GF-D8 (cell line): ENCODE results near the gene BRD8.
"Not testable (repeated sequence)": the region's sequence is repeated elsewhere in the genome, so short reads cannot be mapped to it uniquely, and the experiment has no call there.

Experiments used
- DNase-seq: peaks from one replicate; lab custom pipeline; 2025; lab: John Stamatoyannopoulos, UW

The BRD8 gene, protein sequence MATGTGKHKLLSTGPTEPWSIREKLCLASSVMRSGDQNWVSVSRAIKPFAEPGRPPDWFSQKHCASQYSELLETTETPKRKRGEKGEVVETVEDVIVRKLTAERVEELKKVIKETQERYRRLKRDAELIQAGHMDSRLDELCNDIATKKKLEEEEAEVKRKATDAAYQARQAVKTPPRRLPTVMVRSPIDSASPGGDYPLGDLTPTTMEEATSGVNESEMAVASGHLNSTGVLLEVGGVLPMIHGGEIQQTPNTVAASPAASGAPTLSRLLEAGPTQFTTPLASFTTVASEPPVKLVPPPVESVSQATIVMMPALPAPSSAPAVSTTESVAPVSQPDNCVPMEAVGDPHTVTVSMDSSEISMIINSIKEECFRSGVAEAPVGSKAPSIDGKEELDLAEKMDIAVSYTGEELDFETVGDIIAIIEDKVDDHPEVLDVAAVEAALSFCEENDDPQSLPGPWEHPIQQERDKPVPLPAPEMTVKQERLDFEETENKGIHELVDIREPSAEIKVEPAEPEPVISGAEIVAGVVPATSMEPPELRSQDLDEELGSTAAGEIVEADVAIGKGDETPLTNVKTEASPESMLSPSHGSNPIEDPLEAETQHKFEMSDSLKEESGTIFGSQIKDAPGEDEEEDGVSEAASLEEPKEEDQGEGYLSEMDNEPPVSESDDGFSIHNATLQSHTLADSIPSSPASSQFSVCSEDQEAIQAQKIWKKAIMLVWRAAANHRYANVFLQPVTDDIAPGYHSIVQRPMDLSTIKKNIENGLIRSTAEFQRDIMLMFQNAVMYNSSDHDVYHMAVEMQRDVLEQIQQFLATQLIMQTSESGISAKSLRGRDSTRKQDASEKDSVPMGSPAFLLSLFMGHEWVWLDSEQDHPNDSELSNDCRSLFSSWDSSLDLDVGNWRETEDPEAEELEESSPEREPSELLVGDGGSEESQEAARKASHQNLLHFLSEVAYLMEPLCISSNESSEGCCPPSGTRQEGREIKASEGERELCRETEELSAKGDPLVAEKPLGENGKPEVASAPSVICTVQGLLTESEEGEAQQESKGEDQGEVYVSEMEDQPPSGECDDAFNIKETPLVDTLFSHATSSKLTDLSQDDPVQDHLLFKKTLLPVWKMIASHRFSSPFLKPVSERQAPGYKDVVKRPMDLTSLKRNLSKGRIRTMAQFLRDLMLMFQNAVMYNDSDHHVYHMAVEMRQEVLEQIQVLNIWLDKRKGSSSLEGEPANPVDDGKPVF

DNA sequence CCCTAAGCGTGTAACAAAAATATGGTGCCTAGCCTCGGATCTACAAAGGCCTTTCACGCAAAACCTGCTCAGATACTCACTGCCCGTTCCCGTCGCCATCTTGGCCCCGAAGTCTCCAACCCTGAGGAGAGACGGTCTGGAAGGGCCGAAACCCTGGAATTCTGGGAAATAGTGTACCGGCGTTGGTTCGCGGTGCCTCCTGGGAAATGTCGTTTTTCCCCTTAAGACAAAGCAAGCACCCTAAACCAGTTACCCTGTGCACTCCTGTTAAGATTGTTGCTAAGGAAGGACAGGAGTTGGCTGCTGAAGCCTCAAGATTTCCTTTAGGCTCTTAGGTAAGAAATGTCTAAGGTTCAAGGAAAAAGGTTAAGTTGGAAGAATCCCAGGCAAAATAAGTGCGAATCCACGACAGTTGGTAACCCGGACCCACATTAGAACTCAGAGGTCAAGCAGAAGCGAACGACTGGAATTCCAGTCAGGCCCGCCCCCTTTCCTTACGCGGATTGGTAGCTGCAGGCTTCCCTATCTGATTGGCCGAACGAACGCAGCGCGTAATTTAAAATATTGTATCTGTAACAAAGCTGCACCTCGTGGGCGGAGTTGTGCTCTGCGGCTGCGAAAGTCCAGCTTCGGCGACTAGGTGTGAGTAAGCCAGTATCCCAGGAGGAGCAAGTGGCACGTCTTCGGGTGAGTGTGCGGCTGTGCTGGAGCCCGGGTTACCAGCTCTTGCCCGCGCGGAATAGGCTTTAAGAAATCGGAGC is at the start of gene BRD8, which contains the start of gene KIF20A:
BRD8 (minus strand) TSS at position 115 of the 761 bp plus-strand sequence; CDS start at position 99, 16 bp downstream.
KIF20A (plus strand) TSS at position 597 of the 761 bp plus-strand sequence. CDS start 569 bp downstream, outside the sequence.
- DNase-seq, result peak; percentile 80

DNA sequence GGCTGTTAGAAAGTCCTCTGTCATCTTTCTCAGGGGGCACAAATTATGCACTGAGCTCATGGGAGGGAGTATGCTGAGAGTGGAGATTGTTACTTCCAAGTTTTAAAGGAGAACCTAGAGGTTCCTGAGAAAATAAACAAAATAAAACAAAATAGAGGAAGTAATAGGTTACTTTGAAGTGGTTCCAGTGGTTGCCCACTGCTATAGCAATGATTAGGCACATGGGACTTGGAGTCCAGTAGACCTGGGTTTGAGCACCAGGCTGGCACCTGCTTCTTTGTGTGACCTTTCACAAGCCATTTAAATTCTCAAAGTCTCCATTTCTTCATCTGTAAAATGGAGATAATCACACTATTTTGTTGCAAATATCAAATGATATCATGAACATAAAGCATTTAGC is 48.5 kb upstream of the BRD8 start:
- no peak for DNase-seq

DNA sequence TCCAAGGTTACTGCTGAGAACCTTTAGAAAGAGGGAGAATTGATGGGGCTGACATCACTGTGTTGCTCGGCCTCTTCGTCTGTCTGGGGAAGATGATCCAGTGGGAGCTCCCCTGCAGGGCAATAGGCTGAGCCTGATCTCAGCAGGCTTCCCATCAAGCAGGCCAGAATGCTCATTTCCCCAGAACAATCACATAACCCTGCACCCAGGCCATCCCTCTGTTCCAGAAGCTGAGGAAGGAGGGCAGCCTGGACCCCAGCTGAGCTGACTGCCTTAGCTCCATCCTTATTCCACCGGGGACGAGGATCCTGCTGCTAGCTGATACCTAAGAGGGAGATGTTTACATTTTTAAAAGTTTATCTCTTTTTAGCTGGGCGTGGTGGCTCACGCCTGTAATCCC is 46.3 kb upstream of the BRD8 start:
- no peak for DNase-seq

DNA sequence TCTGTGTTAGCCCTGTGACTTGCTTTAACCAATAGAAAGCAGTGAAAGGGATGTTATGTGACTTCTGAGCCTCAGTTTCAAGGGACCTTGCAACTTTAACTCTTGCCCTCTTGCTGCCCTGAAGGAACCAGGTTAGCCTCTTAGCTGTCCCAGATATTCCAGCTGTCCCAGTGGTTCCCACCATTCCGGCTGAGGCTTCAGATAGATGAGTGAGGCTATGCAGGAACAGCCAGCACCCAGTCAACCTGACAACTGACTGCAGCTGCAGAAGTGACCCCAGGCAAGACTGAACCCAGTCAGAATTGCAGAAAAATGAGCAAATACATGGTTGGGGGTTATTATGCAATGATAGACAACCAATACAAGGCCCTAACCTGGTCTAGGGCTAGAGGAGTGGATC is 45.1 kb upstream of the BRD8 start:
- DNase-seq, result no peak

DNA sequence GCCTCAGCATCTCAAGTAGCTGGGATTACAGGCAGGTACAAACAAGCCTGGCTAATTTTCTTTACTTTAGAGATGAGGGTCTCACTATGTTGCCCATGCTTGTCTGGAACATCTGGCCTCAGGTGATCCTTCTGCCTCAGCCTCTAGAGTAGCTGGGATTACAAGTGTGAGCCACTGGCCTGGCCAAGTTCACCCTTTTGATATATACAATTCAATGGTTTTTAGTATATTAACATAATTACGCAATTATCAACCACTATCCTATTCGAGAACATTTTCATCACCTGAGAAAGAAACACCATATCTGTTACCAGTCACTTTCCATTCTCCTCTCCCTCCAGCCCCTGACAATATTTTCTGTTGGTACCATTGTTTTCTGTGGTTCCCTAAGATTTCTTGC is 38.4 kb upstream of the BRD8 start:
- DNase-seq, result no peak

DNA sequence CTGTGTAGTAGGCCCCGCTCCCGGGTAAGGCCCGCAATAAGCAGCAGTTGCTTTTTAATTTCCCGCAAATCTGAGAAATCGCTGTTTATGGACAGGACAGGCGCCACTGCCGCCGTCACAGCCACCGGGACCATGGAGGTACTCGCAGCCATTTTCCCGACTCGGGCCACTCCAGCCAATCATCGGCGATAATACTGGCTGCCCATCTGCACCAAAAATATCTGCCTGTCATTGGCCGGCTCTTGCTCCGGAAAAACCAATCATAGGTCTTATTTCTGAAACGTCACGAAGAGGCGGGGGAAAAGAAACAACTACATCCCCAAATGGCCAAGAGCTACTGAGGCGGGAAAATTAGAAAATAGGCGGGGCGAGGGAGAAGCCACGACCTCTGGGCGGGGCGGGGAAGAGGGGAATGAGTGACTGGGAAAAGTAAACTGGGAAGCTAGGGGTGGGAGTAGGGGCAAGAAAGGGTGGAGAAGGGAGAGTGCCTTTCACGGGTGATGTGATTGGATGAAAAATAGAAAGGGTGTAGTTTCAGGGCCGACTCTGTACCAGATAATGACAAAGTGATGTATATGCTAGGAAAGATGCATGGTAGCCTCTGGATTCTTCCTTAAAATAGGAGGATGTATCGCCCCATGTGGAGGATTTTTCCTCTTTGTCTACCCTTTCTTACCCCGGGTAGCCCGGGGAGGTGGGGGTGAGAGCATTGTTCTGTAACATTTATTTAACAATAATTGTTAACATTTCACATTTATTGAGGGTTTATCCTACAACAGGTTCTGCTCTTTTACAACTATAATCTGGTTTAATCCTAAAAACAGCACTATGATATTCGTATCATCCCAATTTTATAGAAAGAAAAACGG is 35.0 kb upstream of the BRD8 start, which contains the start of gene CDC23:
CDC23 (minus strand) TSS at position 163 of the 869 bp plus-strand sequence; CDS start at position 152, 11 bp downstream.
- peak; percentile 86 for DNase-seq

DNA sequence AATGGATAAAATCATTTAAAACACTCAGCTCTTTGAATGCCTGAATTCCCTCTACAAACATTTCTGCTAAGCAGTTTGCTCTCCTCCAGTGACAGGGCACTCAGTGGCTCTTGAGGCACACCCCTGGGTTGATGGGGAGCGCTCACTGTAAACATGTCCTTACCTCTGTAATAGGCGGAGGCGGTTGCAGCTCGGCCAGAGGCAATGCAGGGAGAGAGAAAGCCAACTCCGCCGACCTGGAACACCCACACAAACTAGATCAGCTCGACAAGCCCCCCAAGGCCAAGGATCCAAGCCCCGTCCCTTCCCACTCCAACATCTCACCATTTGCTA is 34.4 kb upstream of the BRD8 start:
- no peak for DNase-seq

DNA sequence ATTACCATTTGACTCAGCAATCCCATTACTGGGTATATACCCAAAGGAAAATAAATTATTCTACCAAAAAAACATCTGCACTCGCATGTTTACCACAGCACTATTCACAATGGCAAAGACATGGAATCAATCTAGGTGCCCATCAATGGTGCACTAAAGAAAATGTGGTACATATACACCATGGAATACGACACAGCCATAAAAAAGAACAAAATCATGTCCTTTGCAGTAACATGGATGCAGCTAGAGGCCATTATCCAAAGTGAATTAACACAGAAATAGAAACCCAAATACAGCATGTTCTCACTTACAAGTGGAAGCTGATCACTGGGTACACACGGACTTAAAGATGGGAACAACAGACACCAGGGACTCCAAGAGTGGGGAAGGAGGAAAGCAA is 32.6 kb upstream of the BRD8 start:
- no peak for DNase-seq

DNA sequence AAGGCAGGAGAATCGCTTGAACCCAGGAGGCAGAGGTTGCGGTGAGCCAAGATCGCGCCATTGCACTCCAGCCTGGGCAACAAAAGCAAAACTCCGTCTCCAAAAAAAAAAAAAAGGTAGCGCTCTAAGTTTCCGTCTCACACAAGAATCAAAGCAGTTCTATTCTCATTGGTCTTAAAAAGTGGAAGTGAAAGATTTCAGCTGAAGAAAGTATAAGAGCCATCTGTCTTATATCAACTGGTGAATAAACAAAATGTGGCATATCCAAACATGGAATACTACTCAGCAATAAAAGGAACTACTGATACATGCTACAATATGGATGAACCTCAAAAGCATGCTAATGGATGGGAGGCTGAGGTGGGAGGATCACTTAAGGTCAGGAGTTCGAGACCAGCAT is 15.4 kb upstream of the BRD8 start:
- DNase-seq, result not testable (repeated sequence)

DNA sequence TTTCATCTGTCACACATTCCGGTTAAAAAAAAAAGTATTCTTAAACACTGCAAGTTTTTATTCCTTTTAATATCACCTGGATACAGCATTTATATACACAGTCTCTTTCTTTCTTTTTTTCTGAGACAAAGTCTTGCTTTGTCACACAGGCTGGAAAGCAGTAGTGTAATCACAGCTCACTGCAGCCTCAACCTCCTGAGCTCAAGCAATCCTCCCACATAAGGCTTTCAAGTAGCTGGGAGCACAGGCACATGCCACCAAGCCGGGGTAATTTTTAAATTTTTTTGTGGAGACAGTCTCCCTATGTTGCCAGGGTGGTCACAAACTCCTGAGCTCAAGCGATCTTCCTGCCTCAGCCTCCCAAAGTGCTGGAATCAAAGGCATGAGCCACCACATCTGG is 14.4 kb upstream of the BRD8 start:
- no peak for DNase-seq

DNA sequence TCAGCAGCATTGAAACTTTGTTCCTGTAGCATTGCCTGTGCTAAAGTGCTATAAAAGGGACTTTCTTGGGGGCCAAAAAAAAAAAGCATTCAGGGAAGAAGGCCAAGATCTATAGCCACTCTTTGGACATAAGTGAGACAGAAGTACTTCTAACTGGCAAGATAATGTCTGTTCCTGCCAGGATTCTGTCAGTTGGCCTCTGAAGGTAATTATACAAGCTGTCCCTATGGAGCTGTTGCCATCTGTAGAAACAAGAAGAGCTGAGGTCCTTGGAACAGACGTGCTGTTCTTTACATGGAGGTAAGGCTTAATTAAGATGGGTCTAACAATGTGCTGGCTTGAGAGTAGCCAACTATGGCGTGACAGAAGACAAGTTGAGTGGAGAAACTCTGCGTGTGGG is 10.2 kb upstream of the BRD8 start:
- DNase-seq, result no peak

DNA sequence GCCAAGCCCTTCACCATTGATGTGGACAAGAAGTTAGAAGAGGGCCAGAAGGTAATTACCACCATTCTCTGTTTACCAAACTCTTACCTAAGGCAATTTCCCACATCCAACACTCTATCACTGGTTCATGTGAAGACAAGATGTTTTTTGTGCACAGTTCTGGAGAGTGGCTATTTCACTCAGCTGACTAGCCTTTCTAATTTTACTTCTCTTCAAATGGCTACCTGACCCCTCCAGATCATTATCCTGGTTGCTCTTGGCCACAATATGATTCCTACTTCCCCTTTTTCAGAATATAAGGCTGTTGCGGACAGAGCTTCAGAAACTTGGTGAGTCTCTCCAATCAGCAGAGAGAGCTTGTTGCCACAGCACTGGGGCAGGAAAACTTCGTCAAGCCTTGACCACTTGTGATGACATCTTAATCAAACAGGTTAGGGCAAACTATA is 7.6 kb upstream of the BRD8 start:
- DNase-seq, result peak; percentile 66

DNA sequence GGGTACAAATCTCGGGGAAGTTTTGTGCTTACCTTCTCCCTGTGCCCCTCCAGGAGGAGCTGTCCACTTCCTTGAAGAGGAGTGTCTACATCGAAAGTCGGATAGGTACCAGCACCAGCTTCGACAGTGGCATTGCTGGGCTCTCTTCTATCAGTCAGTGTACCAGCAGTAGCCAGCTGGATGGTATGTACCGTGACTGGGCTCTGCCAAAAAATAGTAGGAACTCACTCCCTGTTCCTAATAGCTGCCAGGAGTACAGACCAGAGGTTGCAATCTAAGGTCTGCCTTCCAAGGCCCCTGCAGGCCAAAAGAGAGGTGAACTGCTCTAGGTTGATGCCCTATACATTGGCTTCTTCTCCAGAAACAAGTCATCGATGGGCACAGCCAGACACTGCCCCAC is 4.4 kb upstream of the BRD8 start:
- DNase-seq, result no peak

DNA sequence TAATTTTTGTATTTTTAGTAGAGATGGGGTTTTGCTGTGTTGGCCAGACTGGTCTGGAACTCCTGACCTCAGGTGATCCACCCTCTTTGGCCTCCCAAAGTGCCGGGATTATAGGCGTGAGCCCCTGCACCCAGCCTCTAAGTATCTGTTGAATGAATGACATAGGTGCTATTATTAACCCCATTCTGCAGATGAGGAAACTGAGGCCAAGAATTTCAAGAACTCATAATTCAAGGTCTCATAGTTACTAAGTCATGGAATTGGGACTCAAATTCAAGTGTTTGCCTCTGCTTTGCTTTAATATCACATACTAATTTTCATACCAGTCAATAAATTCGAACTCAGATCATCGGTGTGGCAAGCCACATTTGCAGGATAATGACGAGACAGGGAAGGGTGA is 2.4 kb upstream of the BRD8 start:
- DNase-seq, result no peak

DNA sequence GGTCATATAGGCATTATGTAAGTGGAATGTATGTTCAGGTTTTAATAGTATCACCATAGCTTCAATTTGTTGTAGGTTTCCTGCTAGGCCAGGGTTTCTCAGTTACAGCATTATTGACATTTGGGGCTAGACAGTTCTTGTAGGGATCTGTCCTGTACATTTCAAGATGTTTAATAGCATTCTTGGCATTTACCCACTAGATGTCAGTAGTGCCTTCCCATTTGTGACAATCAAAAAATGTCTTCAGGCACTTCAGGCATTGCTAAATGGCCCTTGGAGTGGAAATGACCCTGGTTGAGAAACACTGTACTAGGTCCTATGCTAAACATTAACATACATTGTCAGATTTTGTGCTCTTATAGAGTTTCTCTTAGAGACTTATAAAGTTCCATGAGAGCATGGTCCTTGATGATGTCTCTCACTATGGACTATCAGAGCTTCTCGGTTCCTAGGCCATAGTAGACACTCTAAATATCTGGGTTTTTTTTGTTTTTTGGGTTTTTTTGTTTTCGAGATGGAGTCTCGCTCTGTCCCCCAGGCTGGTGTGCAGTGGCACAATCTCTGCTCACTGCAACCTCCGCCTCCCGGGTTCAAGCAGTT is 1.9 kb upstream of the BRD8 start:
- DNase-seq, result peak; percentile 56

DNA sequence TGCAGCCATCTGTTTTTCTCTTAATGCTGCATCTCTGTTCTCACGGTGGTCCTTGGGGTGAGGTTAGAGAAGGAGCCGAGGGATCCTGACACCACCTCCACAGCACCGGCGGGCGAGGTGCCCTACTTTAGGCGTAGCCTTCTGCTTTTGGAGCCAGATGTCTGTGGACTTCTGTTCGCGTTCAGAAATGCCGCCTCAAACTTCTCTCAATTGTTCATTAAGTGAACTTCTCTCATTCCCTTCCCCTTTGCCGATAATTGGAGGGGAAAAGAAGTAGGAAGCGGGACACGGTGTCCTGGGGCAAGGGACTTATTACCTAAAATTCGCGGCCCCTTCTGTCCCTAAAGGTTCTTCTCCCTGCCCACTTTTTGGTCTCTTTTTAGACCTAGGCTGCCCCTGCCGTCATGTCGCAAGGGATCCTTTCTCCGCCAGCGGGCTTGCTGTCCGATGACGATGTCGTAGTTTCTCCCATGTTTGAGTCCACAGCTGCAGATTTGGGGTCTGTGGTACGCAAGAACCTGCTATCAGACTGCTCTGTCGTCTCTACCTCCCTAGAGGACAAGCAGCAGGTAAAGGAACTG is 937 bp upstream of the BRD8 start:
- no peak for DNase-seq

DNA sequence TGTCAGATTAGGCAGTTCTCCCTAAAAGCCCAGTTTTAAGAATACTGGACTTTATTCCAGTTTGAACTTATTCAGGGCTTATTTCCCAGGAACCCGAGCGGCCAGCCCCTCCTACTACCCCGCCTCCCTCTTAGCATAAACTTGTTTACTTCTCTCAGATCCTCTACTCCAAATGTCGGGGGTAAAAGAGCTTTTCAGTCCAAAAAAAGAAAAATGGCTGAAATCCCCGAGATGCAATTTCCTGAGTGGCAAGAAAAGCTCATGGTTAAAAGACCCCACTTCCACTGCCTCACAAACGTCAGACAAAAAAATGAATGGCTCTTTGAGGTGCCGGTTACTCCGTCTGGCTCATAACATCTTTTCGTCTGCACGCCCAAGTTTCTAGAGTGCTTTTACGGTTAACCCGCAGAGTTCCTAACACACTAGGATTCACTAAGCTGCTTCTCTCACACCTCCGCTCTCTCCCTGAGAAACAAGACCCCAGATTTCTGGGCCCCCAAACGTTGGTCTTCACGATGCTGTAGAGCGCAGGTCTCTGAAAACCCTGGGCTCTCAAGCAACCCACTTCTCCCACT is 402 bp downstream of the BRD8 start:
- no peak for DNase-seq

DNA sequence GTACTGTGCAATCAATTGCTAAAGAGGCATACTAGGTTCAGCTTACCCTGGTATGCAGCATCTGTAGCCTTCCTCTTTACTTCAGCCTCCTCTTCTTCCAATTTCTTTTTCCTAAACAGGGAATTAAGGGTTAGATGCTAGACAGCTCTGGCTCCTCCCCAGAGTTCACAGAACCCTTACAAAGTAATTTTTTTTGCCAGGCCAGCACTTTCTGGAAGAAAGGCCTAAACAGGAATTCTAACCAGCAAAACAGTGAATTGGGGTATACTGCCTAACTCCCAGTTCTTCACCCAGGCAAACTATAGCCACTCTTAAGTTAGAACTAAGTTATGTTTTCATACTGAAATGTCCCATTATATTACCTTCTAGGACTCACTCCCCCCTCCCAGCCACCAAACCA is 8.1 kb downstream of the BRD8 start:
- DNase-seq, result no peak

DNA sequence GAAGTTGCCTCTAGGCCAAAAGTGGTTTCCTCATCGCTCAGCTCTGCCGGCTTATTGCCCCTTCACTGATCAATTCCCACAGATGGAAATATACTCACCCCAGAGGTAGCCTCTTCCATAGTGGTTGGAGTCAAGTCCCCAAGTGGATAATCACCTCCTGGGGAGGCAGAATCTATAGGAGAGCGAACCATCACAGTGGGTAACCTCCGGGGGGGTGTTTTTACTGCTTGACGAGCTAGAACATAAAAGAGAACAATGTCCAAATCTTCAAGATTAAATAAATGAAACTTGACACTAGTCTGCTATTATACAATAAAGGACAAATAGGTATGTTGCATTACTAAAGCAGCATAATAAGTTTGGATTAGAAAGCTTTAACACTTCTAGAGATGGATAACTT is 9.3 kb downstream of the BRD8 start:
- no peak for DNase-seq
